A673 (cell line): ENCODE data around the gene KIAA1549.

Experiments
- CTCF ChIP-seq: fragments of 300-800, 200-600 bp; sonication (generic); conservative IDR thresholded peaks from 2 replicates; pipeline ENCODE4 v1.5.1; 2017; ENCODE audit warnings: low read depth, mild to moderate bottlenecking, antibody characterized with exemption, low read length, moderate library complexity, mixed read lengths
- EZH2 ChIP-seq: fragments of 200-600 bp; sonication (generic); IDR thresholded peaks from 2 replicates; pipeline ENCODE4 v1.6.1; 2017; ENCODE audit warnings: borderline replicate concordance, low read depth, mild to moderate bottlenecking, mixed read lengths, antibody characterized with exemption, low read length; ENCODE audit not compliant: poor library complexity, severe bottlenecking

- TF ChIP-seq CTCF (no peak), EZH2 (no peak)
Observed at GRCh38 chr7:138878051-138878450, 103.1 kb downstream of the KIAA1549 start.
